OCI-LY7 (cell line): ENCODE measurements around the gene EP400.

Source experiments
- CTCF ChIP-seq: fragments of 200-600 bp; sonication (generic); conservative IDR thresholded peaks from 2 replicates; pipeline ENCODE4 v1.5.1; 2014; ENCODE audit warnings: mild to moderate bottlenecking, antibody characterized with exemption, low read length, moderate library complexity, mixed read lengths
- EZH2phosphoT487 ChIP-seq: fragments of 200-600 bp; sonication (generic); IDR thresholded peaks from 2 replicates; pipeline ENCODE4 v1.6.1; 2018; ENCODE audit warnings: low read depth, borderline replicate concordance, mild to moderate bottlenecking, mixed run types, antibody characterized with exemption, low read length, moderate library complexity, mixed read lengths

DNA sequence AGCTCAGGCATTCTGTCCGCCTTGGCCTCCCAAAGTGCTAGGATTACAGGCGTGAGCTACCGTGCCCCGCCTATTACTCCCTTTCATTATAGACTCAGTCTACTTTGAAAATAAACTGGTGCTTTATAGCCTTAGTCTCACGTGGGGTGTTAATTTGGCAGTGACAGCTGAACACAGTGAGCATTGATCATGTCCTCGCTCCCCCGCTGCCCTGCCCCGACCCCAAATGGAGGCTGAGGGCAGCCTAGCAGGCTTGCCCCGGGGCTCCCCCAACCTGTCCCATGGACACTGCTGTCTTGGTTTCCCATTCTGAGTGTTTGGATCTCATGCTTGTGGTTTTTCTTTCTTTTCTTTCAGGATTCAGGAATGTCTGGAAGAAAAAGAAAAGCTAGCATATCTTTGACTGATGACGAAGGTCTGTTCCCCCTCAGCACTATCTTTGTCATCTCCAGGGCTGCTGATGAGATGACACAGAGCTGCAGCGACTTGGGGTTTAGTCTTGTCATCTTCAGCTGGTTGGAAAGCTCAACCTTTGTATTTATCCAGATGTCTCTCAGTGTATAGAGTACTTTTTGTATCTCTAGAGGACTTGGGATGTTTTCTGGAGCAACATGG, 42.2 kb downstream of the EP400 start:
- no peak for TF ChIP-seq CTCF
- no peak for TF ChIP-seq EZH2phosphoT487
